ENCODE measurements around the gene HMG20B. TPM values are rescaled to one million over a fixed set of nuclear protein-coding genes. Genes with fewer than 3 reads are reported as not detected.

The HMG20B gene
- polyA plus RNA-seq, 1 of the 3 experiments (the other 2 are of a cell fraction) = 92.0 TPM

- H3K27ac ChIP-seq (ENCODE audit: low read depth in 2 of 2, low read length in 1 of 2) = no peak overlapping the region
- ChIA-PET CTCF (no interaction called here), POLR2A (no interaction called here)
- H3K9me3 ChIP-seq = no peaks in the 10 kb centered on the region
- H4K20me1 ChIP-seq (ENCODE audit: insufficient read depth) = peaks cover 3% of the 10 kb centered on the region; the same call in 1 of the 2 replicates
- H2AFZ ChIP-seq (ENCODE audit: low read depth) = no peak overlapping the region
- DNase-seq = no peak
- H3K79me2 ChIP-seq (ENCODE audit: insufficient read depth) = no peaks in the 10 kb centered on the region
- H3K27me3 ChIP-seq (ENCODE audit: insufficient read depth) = no peaks in the 10 kb centered on the region
- H3F3A ChIP-seq (replicated peaks; ENCODE audit: insufficient read depth) = no peaks in the 10 kb centered on the region
- WGBS (ENCODE audit: low lambda C conversion rate) = 98% methylated on average over 12 of the region's 12 CpGs
- no peaks in the 10 kb centered on the region for H3K4me1 ChIP-seq (ENCODE audit: control insufficient read depth in 1 of 2, insufficient read depth in 2 of 2, low read depth in 1 of 2, low read length in 1 of 2)
- H3K9me2 ChIP-seq = no peaks in the 10 kb centered on the region
- H3K4me2 ChIP-seq = no peak overlapping the region
- TF ChIP-seq CTCF (IDR thresholded peaks at IDR 0.05) (no peak), NRF1 (IDR thresholded peaks at IDR 0.05; ENCODE audit: low read depth, low read length) (no peak), NFIC (IDR thresholded peaks at IDR 0.05; ENCODE audit: borderline replicate concordance) (no peak), USF2 (IDR thresholded peaks at IDR 0.05; ENCODE audit: borderline replicate concordance, low read depth, low read length) (no peak), MXI1 (IDR thresholded peaks at IDR 0.05; ENCODE audit: low read depth, low read length) (no peak), CHD2 (IDR thresholded peaks at IDR 0.05; ENCODE audit: low read length, partially characterized antibody) (no peak), TEAD4 (IDR thresholded peaks at IDR 0.05; ENCODE audit: borderline replicate concordance, insufficient read depth) (no peak), SIN3A (IDR thresholded peaks at IDR 0.05; ENCODE audit: borderline replicate concordance, low read depth, low read length) (no peak), POLR2AphosphoS5 (IDR thresholded peaks at IDR 0.05; ENCODE audit: low read depth, low read length) (no peak), GATA2 (CRISPR knock-in tag; IDR thresholded peaks at IDR 0.05) (no peak), TAF1 (IDR thresholded peaks at IDR 0.05; ENCODE audit: borderline replicate concordance, low read depth, low read length) (no peak), FOSL2 (IDR thresholded peaks at IDR 0.05; ENCODE audit: borderline replicate concordance, low read depth) (no peak), MAX (IDR thresholded peaks at IDR 0.05; ENCODE audit: low read depth) (no peak)
- TF ChIP-seq, protein P1, sequence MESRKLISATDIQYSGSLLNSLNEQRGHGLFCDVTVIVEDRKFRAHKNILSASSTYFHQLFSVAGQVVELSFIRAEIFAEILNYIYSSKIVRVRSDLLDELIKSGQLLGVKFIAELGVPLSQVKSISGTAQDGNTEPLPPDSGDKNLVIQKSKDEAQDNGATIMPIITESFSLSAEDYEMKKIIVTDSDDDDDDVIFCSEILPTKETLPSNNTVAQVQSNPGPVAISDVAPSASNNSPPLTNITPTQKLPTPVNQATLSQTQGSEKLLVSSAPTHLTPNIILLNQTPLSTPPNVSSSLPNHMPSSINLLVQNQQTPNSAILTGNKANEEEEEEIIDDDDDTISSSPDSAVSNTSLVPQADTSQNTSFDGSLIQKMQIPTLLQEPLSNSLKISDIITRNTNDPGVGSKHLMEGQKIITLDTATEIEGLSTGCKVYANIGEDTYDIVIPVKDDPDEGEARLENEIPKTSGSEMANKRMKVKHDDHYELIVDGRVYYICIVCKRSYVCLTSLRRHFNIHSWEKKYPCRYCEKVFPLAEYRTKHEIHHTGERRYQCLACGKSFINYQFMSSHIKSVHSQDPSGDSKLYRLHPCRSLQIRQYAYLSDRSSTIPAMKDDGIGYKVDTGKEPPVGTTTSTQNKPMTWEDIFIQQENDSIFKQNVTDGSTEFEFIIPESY (IDR thresholded peaks at IDR 0.05; ENCODE audit: borderline replicate concordance, low read depth) = no peak
- H3K9ac ChIP-seq = no peak overlapping the region
- H3K4me3 ChIP-seq (ENCODE audit: low read depth in 2 of 2, low read length in 1 of 2) = no peak overlapping the region
- peaks cover 4 to 50% of the 10 kb centered on the region in 2 experiments for H3K36me3 ChIP-seq (replicated peaks in 1 of 2; ENCODE audit: control insufficient read depth in 1 of 2, insufficient read depth in 2 of 2, low read length in 1 of 2)
These were observed 42.4 kb upstream of the HMG20B start for GRCh38 chr19:3530389-3530788.
